NCI-H2227 treated with DMSO at 0.1 percent for 48 hours (cell line): ENCODE results near the gene COMT.
A peak's percentile ranks its signal among the peaks of the same experiment; 100 is the strongest.

Experiments
- DNase-seq: peaks from one replicate; lab custom pipeline; 2025; lab: John Stamatoyannopoulos, UW

The COMT gene

DNA sequence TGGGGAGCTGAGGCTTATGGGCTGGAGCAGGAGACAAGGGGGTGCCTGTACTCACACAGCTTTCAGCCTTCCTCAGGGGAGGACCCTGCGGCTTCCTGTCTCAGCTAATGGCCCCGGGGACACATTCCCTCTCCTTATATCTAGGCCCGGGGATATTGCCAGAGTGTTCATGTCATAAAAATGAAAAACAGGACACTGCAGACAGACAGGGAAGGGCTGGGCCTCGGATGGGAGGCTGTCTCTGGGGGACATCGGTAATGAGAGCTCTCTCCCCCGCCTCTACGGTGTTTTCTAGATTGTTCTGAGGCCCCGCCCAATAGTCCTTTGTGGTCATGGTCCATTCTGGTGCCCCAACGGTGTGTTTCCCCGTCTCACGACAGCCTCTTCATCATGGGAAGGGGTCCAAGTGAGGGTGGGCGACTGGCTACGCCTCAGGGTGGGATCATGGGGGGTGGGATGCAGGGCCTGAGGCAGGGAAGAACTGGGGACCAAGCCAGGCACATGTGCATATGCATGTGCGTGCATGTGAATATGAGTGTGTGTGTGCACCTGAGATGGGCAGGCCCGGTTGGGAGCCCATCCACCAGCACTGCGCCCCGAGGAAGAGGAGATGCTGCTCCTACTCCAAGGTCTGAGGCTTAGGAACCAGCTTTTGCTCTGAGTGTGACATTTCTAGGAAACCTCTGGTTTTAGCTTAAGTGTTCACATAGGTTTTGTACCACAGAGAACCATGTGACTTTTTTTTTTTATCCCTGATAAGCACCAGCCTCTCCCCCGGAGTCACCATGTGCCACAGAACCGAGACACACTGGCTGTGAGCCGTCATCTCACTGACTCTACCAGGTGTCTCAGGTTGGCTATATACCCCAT lies 69.8 kb downstream of the COMT start:
- DNase-seq: no peak

- DNase-seq: no peak
Measured at GRCh38 chr22:20011993-20012740, 70.6 kb downstream of the COMT start.

DNA sequence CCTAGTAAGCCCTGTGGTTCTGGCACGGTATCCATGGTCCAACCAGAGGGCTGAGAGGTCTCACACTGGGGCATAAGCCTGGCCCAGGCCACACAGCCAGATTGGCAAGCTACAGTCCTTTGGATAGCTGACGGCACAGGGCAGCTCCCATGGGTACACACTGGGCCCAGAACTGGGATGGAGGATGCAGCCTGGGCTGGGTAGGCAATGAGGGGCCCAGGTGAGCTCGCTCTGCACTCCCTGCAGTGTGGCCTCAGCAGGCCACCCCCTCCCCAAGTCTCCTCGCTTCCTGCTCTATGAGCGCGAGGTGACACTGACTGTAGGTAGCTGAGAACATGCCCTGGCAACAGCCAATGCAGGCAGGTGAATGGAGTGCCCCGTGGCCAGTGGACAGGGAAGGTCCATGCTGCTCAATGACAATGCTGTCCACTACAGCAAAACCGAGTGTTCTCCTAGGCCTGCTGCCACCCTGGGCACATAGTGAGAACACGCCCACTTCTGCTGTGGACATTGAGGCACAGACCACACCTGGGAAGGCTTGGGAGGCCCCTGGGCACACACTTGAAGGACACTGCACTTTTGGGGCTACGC lies 71.3 kb downstream of the COMT start:
- no peak for DNase-seq

DNA sequence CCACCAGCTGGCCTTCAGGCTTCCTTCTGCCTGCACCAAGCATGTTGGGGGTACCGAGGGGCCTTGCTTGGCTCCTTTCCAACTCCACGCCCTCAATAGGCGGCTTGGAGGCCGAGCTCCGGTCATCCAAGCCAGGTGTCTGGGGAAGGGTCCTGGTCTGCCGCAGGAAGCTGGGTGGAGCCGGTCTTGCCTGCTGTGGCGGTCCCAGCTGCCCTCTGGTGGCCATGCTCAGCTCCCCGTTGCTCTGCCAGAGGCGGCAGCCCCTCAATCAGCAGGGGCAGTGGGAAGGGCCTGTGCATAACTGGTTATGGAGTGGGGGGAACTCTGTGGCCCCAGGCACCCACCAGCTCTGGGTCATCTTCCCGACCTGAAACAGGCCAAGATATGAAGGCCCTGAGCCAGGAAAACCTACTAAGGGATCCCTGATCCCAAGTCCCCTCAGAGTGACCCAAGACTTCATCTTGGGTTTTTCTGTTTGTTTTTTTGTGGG lies 71.9 kb downstream of the COMT start:
- peak; percentile 67 for DNase-seq

GRCh38 chr22:20014526-20015186 lies 73.1 kb downstream of the COMT start:
- DNase-seq: no peak

DNA sequence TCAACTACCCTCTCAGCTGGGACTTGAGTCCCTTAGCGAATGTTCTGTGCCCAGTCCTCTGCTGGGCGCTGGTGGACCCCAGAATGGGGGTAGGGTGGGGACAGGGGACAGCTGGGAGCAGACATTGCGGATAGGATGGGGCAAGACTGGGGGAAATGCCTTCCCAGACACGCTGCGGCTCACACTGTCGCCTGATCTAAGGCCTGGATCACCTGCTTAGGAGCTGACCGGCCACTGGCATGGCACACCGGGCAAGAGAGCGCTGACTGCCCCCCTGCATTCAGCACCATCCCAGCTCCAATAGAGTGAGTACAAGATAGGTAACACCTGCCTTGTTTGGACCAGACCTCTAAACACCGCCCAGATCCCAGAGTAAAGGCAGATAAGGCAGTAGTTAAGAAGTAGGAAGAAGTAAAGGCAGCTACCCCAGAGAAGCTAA lies 73.6 kb downstream of the COMT start:
- DNase-seq: no peak

GRCh38 chr22:20015971-20016733 lies 74.6 kb downstream of the COMT start:
- DNase-seq: no peak

DNA sequence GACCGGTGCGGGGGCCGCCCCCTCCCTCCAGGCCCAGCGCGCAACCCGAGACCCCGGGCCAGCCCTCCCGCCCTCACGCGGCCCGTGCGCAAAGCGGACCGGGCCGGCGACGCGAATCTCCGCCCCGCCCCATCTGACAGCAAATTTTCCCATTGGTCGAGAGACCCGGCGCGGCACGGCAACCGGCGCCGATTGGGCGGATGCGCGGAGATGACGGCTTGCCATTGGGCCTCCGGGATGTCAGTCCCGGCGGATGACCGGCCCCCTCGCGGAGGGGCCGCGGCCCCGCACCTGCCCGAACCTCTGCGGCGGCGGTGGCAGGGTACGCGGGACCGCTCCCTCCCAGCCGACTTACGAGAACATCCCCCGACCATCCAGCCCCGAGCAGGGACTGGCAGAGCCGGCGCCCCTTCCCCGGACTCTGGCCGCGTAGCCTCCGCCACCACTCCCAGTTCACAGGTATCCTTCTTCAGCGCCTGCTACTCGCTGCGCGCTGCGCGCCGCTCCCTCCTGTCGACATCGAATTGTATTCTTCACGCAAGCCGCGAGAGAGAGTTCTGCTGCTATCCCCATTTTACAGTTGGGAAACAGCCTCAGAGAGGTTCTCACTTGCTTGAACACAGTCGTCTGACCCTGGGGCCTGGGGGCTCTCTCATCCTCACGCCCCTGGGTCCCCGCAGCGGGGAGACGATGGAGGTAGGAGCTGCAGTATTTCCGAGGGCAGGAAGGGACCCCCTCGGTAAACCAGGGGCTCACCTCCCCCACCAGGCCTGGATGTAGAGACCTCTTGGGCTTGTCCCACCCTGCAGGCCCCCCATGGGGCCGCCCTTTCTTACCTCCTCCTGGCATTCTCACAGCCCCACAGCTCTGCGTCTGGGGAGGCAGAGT lies 75.4 kb downstream of the COMT start, which contains the start of gene ARVCF:
Gene ARVCF (minus strand): TSS at position 90 of the 888 bp plus-strand sequence. CDS start 26,029 bp downstream, outside the sequence.
- peak; percentile 83 for DNase-seq

DNA sequence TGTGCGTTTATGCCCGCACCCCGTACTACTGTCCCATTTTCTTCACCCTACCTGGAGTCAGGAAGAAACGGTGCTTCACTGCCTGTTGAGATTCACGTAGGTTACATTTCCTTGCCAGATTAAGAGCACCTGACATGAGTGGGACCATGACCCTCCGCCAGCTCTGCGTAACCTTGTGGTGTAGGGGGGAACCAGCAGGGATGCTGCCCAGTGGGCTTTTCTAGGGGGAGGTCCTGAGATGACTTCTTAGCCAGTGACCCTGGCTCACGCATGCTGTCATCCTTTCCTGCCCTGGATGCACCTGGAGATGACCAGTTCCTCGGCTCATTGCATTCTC lies 76.0 kb downstream of the COMT start:
- DNase-seq: no peak

DNA sequence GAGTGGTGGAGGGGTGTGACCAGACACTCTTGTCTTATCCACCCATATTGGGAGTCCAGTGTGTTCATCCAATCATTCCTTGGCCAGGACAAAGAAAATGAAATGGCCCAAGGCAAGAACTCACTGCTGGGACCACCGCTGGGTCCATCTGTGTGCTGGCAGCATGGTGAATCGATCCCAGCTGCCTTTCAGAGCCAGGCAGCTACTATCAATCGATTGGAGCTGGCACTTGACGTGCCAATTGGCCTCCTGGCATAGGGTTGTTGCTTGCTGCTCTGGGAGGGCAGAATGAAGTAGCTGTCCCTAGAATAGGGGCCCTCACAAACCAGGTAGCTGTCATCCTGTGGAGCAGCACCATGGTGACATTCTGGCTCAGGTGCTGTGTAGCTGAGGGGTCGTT lies 76.4 kb downstream of the COMT start:
- no peak for DNase-seq
